Measurements from ENCODE around the gene SRBD1.

Gene SRBD1

GRCh38 chr2:45652090-45653031, 41.3 kb upstream of the SRBD1 start:
- H3K27ac ChIP-seq (ENCODE audit: low read length) = no peak overlapping the region
- H3K27me3 ChIP-seq (replicated peaks; ENCODE audit: insufficient read depth, low read length) = no peaks in the 10 kb centered on the region
- H3K9me3 ChIP-seq (replicated peaks; ENCODE audit: insufficient read depth, low read length) = no peaks in the 10 kb centered on the region
- peak overlapping the region; percentile 80; the same call in 1 of the 2 replicates for H3K9ac ChIP-seq (ENCODE audit: low read length)
- TF ChIP-seq EZH2 (optimal IDR thresholded peaks at IDR 0.05; ENCODE audit: low read depth, low read length) = no peak
- no peak for TF ChIP-seq CTCF (IDR thresholded peaks at IDR 0.05; ENCODE audit: low read length)
- TF ChIP-seq EZH2phosphoT487 (IDR thresholded peaks at IDR 0.05; ENCODE audit: low read length) = no peak
- peaks cover 10% of the 10 kb centered on the region; the same call in 1 of the 2 replicates for H3F3A ChIP-seq (ENCODE audit: insufficient read depth, low read length)
- DNase-seq = no peak
- H3K36me3 ChIP-seq (replicated peaks; ENCODE audit: insufficient read depth, low read length) = no peaks in the 10 kb centered on the region
- no peaks in the 10 kb centered on the region for H3K9me2 ChIP-seq (replicated peaks; ENCODE audit: insufficient read depth, low read length)
- H3K4me1 ChIP-seq (ENCODE audit: low read length) = peaks cover 11% of the 10 kb centered on the region; the same call in 1 of the 2 replicates
- H3K4me3 ChIP-seq (ENCODE audit: low read length) = peak overlapping the region; percentile 92
- H3K79me2 ChIP-seq (ENCODE audit: low read length) = peaks cover 45% of the 10 kb centered on the region
- peak overlapping the region; percentile 87; the same call in 1 of the 2 replicates for H2AFZ ChIP-seq (ENCODE audit: low read length)
- H4K20me1 ChIP-seq (ENCODE audit: insufficient read depth, low read length) = no peaks in the 10 kb centered on the region
- H3K4me2 ChIP-seq (ENCODE audit: low read depth, low read length) = peak overlapping the region; percentile 78

DNA sequence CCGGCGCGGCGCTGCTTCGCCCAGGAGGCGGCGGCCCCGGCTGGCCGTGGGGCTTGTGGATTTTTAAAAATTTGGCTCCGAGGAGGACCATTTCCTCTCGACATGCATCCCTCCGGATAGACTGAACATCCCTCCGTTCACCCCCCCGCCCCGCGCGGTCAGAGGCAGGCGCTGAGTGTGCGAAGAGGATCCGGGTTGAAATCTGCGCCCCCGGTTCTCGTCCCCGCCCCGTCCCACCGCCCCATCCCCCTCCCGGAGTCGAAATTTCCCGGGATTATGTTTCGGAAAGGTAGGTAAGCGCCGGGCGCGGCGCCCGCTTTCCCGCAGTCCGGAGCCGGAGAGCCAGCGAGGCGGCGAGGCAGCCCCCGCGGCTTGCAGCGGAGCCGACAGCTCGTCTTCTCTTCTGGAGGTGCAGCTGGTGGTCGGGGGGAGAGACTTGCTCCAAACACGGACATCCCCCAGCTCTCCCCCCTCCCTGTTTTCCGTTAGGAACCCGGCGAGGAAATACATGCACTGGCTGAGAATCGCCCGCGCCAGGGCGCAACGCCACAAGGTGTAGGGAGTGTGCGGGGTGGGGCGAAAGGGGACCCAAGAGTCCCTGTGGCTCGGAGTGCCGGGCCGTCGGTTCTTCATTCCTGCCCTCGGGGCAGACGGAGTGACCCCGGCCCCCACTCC, 40.5 kb upstream of the SRBD1 start, which contains the start of gene PRKCE:
TSS of gene PRKCE (plus strand) at position 261 of the 675 bp plus-strand sequence.
- no peaks in the 10 kb centered on the region for H3K9me3 ChIP-seq (replicated peaks; ENCODE audit: insufficient read depth, low read length)
- H3K79me2 ChIP-seq (ENCODE audit: low read length) = peaks cover 41% of the 10 kb centered on the region
- H3F3A ChIP-seq (ENCODE audit: insufficient read depth, low read length) = peaks cover 10% of the 10 kb centered on the region; the same call in 1 of the 2 replicates
- H3K4me2 ChIP-seq (ENCODE audit: low read depth, low read length) = peak within 1 kb of the TSS; percentile 81
- TF ChIP-seq EZH2 (optimal IDR thresholded peaks at IDR 0.05; ENCODE audit: low read depth, low read length) (no peak), EZH2phosphoT487 (IDR thresholded peaks at IDR 0.05; ENCODE audit: low read length) (no peak), CTCF (IDR thresholded peaks at IDR 0.05; ENCODE audit: low read length) (no peak)
- H4K20me1 ChIP-seq (ENCODE audit: insufficient read depth, low read length) = no peaks in the 10 kb centered on the region
- H3K4me1 ChIP-seq (ENCODE audit: low read length) = peaks cover 11% of the 10 kb centered on the region; the same call in 1 of the 2 replicates
- H3K36me3 ChIP-seq (replicated peaks; ENCODE audit: insufficient read depth, low read length) = no peaks in the 10 kb centered on the region
- H3K9ac ChIP-seq (ENCODE audit: low read length) = peak within 1 kb of the TSS; percentile 80
- peak; percentile 45 for DNase-seq
- peak within 1 kb of the TSS; percentile 68; the same call in 1 of the 2 replicates for H3K27ac ChIP-seq (ENCODE audit: low read length)
- peak within 1 kb of the TSS; percentile 87 for H2AFZ ChIP-seq (ENCODE audit: low read length)
- H3K4me3 ChIP-seq (ENCODE audit: low read length) = peak within 1 kb of the TSS; percentile 92
- no peaks in the 10 kb centered on the region for H3K9me2 ChIP-seq (replicated peaks; ENCODE audit: insufficient read depth, low read length)
- no peaks in the 10 kb centered on the region for H3K27me3 ChIP-seq (replicated peaks; ENCODE audit: insufficient read depth, low read length)

DNA sequence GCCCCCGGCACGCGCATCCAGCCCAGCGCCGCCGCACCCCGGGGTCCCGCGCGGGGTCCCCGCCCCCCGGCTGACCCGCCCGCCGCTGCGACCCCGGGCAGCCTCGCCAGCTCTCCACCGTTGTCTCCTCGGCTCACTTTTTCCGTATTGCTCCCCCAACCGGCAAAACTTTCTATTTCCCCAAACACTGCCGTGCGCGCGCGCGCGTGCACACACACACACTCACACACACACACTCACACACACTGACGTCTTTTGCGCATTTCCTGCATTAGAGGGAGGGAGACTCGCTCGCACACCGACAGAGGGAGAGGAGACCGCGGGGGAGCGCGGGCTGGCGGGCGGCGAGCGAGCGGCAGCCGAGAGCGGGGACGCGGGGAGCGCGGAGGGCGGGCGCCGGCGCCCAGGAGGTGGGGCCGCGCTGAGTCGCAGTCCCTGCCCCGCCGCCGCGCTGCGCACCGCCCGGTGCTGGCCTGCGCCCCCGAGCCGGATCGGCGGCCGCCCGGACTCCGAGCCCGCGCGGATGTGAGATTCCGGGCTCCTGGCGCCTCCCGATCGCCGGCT, 39.9 kb upstream of the SRBD1 start:
- H3K36me3 ChIP-seq (replicated peaks; ENCODE audit: insufficient read depth, low read length) = no peaks in the 10 kb centered on the region
- H3K9me2 ChIP-seq (replicated peaks; ENCODE audit: insufficient read depth, low read length) = no peaks in the 10 kb centered on the region
- H3K4me2 ChIP-seq (ENCODE audit: low read depth, low read length) = peak overlapping the region; percentile 81; the same call in 1 of the 2 replicates
- peaks cover 11% of the 10 kb centered on the region; the same call in 1 of the 2 replicates for H3K4me1 ChIP-seq (ENCODE audit: low read length)
- H3F3A ChIP-seq (ENCODE audit: insufficient read depth, low read length) = peaks cover 10% of the 10 kb centered on the region; the same call in 1 of the 2 replicates
- H2AFZ ChIP-seq (ENCODE audit: low read length) = peak overlapping the region; percentile 87; the same call in 1 of the 2 replicates
- H3K9ac ChIP-seq (ENCODE audit: low read length) = peak overlapping the region; percentile 80
- no peaks in the 10 kb centered on the region for H3K27me3 ChIP-seq (replicated peaks; ENCODE audit: insufficient read depth, low read length)
- peak; percentile 96 for DNase-seq
- no peaks in the 10 kb centered on the region for H4K20me1 ChIP-seq (ENCODE audit: insufficient read depth, low read length)
- no peaks in the 10 kb centered on the region for H3K9me3 ChIP-seq (replicated peaks; ENCODE audit: insufficient read depth, low read length)
- TF ChIP-seq CTCF (IDR thresholded peaks at IDR 0.05; ENCODE audit: low read length) (peak; percentile 43), EZH2 (optimal IDR thresholded peaks at IDR 0.05; ENCODE audit: low read depth, low read length) (no peak), EZH2phosphoT487 (IDR thresholded peaks at IDR 0.05; ENCODE audit: low read length) (no peak)
- H3K4me3 ChIP-seq (ENCODE audit: low read length) = peak overlapping the region; percentile 92
- H3K27ac ChIP-seq (ENCODE audit: low read length) = peak overlapping the region; percentile 68; the same call in 1 of the 2 replicates
- peaks cover 37% of the 10 kb centered on the region for H3K79me2 ChIP-seq (ENCODE audit: low read length)

Measured in MM.1S (cell line).